PC-9 (cell line): ENCODE results near the gene INKA2. TPM values are rescaled to one million over a fixed set of nuclear protein-coding genes. Genes with fewer than 3 reads are reported as not detected.
A peak's percentile ranks its signal among the peaks of the same experiment; 100 is the strongest.

Experiments
- BruUV-seq: library from RNA; stranded (reverse); fragments of 400-500 nt; replicated peaks from 2 replicates; lab custom pipeline; 2021; lab: Mats Ljungman, UMichigan
- CTCF ChIA-PET: fragments of 300-600 bp; sonication (Branson Sonifier 250); formaldehyde crosslinking; loops from one replicate; lab custom pipeline; 2022; ENCODE audit warnings: antibody characterized with exemption; lab: Charles Lee
- POLR2A ChIA-PET: fragments of 300-600 bp; sonication (Branson Sonifier 250); formaldehyde crosslinking; loops from one replicate; lab custom pipeline; 2022; ENCODE audit warnings: antibody characterized with exemption; ENCODE audit not compliant: unreplicated experiment; lab: Charles Lee
- DNase-seq, 2 experiments: peaks; one replicate each; pipeline versions ENCODE4 v3.0.0 to v3.0.0-alpha.2; 2015 to 2022; ENCODE audit warnings: mixed read lengths in 1 of 2
- H2AFZ ChIP-seq: fragments of 200-600 bp; sonication (generic); 2 replicates; pipeline ENCODE4 v1.8.1; 2017; ENCODE audit warnings: antibody characterized with exemption
- H3F3A ChIP-seq: fragments of 200-600 bp; sonication (generic); 2 replicates; pipeline ENCODE4 v1.8.1; 2017; ENCODE audit warnings: antibody characterized with exemption, mild to moderate bottlenecking, low read depth; ENCODE audit not compliant: insufficient read depth
- H3K27ac ChIP-seq: fragments of 200-600 bp; sonication (generic); 2 replicates; pipeline ENCODE4 v1.6.1; 2016; ENCODE audit warnings: mixed run types
- H3K27me3 ChIP-seq: fragments of 200-600 bp; sonication (generic); 2 replicates; pipeline ENCODE4 v1.6.1; 2016; ENCODE audit warnings: low read depth, mixed run types; ENCODE audit not compliant: insufficient read depth
- H3K36me3 ChIP-seq: fragments of 200-600 bp; sonication (generic); 2 replicates; pipeline ENCODE4 v1.6.1; 2016; ENCODE audit warnings: low read depth, mixed run types
- H3K4me1 ChIP-seq: fragments of 200-600 bp; sonication (generic); replicated peaks from 2 replicates; pipeline ENCODE4 v1.6.1; 2016; ENCODE audit warnings: mixed run types; ENCODE audit not compliant: insufficient read depth
- H3K4me2 ChIP-seq: fragments of 200-600 bp; sonication (generic); 2 replicates; pipeline ENCODE4 v1.6.1; 2017; ENCODE audit warnings: mixed run types
- H3K4me3 ChIP-seq: fragments of 200-600 bp; sonication (generic); 2 replicates; pipeline ENCODE4 v1.6.1; 2016; ENCODE audit warnings: mixed run types
- H3K79me2 ChIP-seq: fragments of 200-600 bp; sonication (generic); 2 replicates; pipeline ENCODE4 v1.6.1; 2017; ENCODE audit warnings: low read depth, mixed run types
- H3K9me2 ChIP-seq: fragments of 200-600 bp; sonication (generic); 2 replicates; pipeline ENCODE4 v1.8.1; 2017; ENCODE audit warnings: mild to moderate bottlenecking; ENCODE audit not compliant: insufficient read depth
- H3K9me3 ChIP-seq: fragments of 200-600 bp; sonication (generic); 2 replicates; pipeline ENCODE4 v1.8.1; 2016; ENCODE audit warnings: low read depth; ENCODE audit not compliant: insufficient read depth
- H4K20me1 ChIP-seq: fragments of 200-600 bp; sonication (generic); 2 replicates; pipeline ENCODE4 v1.8.1; 2017; ENCODE audit not compliant: insufficient read depth
- CTCF ChIP-seq: fragments of 200-600 bp; sonication (generic); conservative IDR thresholded peaks from 2 replicates; pipeline ENCODE4 v1.6.1; 2017; ENCODE audit warnings: mixed run types, antibody characterized with exemption, mild to moderate bottlenecking, moderate library complexity
- EZH2 ChIP-seq: fragments of 200-600 bp; sonication (generic); IDR thresholded peaks from 2 replicates; pipeline ENCODE4 v1.8.0; 2017; ENCODE audit warnings: antibody characterized with exemption, low read depth
- intact Hi-C: fragments of 100-400 bp; cut with micrococcal nuclease; formaldehyde crosslinking; loops from one replicate; pipeline ENCODE4 v1.10.0; 2022; ENCODE audit not compliant: unreplicated experiment
- total RNA-seq: library from RNA; stranded (reverse); gene quantifications from 2 replicates; pipeline ENCODE4 v1.2.3, GENCODE V29; 2021

INKA2 gene
- total RNA-seq, 1 experiment from 2014 or later, result 1.4 TPM

DNA sequence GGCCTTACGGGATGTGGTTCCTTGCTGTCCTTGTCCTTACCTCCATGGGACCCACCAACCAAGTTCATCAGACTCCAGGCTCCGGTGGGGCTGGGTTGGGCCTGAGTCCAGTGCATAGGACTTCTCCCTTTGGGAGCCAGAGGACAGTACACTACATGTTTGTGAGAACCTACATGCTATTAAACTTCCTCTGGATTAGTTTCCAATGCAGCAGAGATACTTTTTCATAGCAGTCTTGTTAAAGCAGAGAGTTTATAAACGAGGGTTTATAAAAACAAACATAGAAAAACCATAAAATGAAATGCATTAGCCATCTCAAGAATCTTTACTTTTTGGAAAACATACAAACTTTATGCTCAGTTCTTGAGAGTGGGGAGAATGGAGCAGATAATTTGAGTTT, 33.4 kb downstream of the INKA2 start:
- Histone ChIP-seq H3K4me2 (no peak overlapping the region), H3K79me2 (no peaks in the 10 kb centered on the region), H4K20me1 (no peaks in the 10 kb centered on the region; the same call in 1 of the 2 replicates), H3K4me1 (peaks cover 12% of the 10 kb centered on the region), H3K4me3 (no peak overlapping the region), H3K9me3 (no peaks in the 10 kb centered on the region), H3K9me2 (no peaks in the 10 kb centered on the region; the same call in 1 of the 2 replicates), H2AFZ (no peak overlapping the region), H3K27me3 (no peaks in the 10 kb centered on the region), H3K27ac (no peak overlapping the region), H3K36me3 (peaks cover 7% of the 10 kb centered on the region; the same call in 1 of the 2 replicates), H3F3A (peaks cover 14% of the 10 kb centered on the region)
- no TSS peak for BruUV-seq
- ChIA-PET POLR2A (interaction anchor here (1.2 kb wide), 1 partner anchor 198 kb away, joined by 5 read pairs; no protein-coding TSS in a partner anchor), CTCF (no interaction called here)
- intact Hi-C loops, result no loop called here
- DNase-seq, result no peak
- no peak for TF ChIP-seq CTCF
- TF ChIP-seq EZH2, result no peak

- Histone ChIP-seq H3K4me2 (no peak overlapping the region), H4K20me1 (no peaks in the 10 kb centered on the region; the same call in 1 of the 2 replicates), H3K27ac (peak overlapping the region; percentile 4; the same call in 1 of the 2 replicates), H3K79me2 (no peaks in the 10 kb centered on the region), H3K4me3 (no peak overlapping the region), H3K9me2 (no peaks in the 10 kb centered on the region; the same call in 1 of the 2 replicates), H3K27me3 (no peaks in the 10 kb centered on the region), H3K4me1 (peaks cover 12% of the 10 kb centered on the region), H2AFZ (no peak overlapping the region), H3K36me3 (peaks cover 7% of the 10 kb centered on the region; the same call in 1 of the 2 replicates), H3F3A (peaks cover 10% of the 10 kb centered on the region), H3K9me3 (no peaks in the 10 kb centered on the region)
- CTCF ChIA-PET, result no interaction called here
- TF ChIP-seq EZH2 (no peak), CTCF (no peak)
- POLR2A ChIA-PET, result interaction anchor here (1.2 kb wide), 1 partner anchor 197 kb away, joined by 5 read pairs; no protein-coding TSS in a partner anchor
- peak; percentile 29 to 69 for DNase-seq
- intact Hi-C loops, result no loop called here
- no TSS peak for BruUV-seq
These were observed 34.4 kb downstream of the INKA2 start for GRCh38 chr1:111704776-111705175.

- Histone ChIP-seq H3K9me2 (no peaks in the 10 kb centered on the region; the same call in 1 of the 2 replicates), H4K20me1 (no peaks in the 10 kb centered on the region; the same call in 1 of the 2 replicates), H3K27me3 (no peaks in the 10 kb centered on the region), H3K9me3 (no peaks in the 10 kb centered on the region), H2AFZ (no peak overlapping the region), H3K4me1 (peaks cover 12% of the 10 kb centered on the region), H3F3A (peaks cover 10% of the 10 kb centered on the region; the same call in 1 of the 2 replicates), H3K27ac (peak overlapping the region; percentile 4; the same call in 1 of the 2 replicates), H3K79me2 (no peaks in the 10 kb centered on the region), H3K4me3 (no peak overlapping the region), H3K36me3 (peaks cover 7% of the 10 kb centered on the region; the same call in 1 of the 2 replicates), H3K4me2 (no peak overlapping the region)
- DNase-seq, result no peak
- BruUV-seq, result no TSS peak
- intact Hi-C loops, result no loop called here
- TF ChIP-seq EZH2, result no peak
- TF ChIP-seq CTCF, result no peak
- POLR2A ChIA-PET, result no interaction called here
- CTCF ChIA-PET, result interaction anchor here (0.6 kb wide), 1 partner anchor 17 kb away, joined by 3 read pairs; no protein-coding TSS in a partner anchor
These were observed 35.0 kb downstream of the INKA2 start for GRCh38 chr1:111704240-111704639.
